HepG2 (cell line): Measurements from ENCODE around the gene PCDHGA11. TPM values are rescaled to one million over a fixed set of nuclear protein-coding genes. Genes with fewer than 3 reads are reported as not detected.
A peak's percentile ranks its signal among the peaks of the same experiment; 100 is the strongest.

Experiments
- ATAC-seq: fragments of 200-7000 bp; cut with Tn5 transposase; 3 replicates; pipeline ENCODE4 v1.9.1; 2020; ENCODE audit warnings: mild to moderate bottlenecking, moderate library complexity
- BruUV-seq: library from RNA; stranded (reverse); fragments of 400-500 nt; replicated peaks from 2 replicates; lab custom pipeline; 2021; lab: Mats Ljungman, UMichigan
- CTCF ChIA-PET: fragments of 300-600 bp; formaldehyde crosslinking; extraction: SDS; loops from one replicate; lab custom pipeline; 2021; ENCODE audit warnings: low total read pairs, inconsistent platforms, low intra/inter-chr PET ratio; lab: Yijun Ruan, JAX
- POLR2A ChIA-PET: fragments of 350-600 bp; sonication (Branson Sonifier 250); formaldehyde crosslinking; loops from one replicate; lab custom pipeline; 2020; ENCODE audit warnings: antibody characterized with exemption, inconsistent platforms; lab: Yijun Ruan, JAX
- DNase-seq: peaks from one replicate; pipeline ENCODE4 v3.0.0-alpha.2; 2015; ENCODE audit warnings: low spot score
- FAIRE-seq: peaks from 3 replicates; lab custom pipeline; 2011; peaks lifted over from hg19 to GRCh38; lab: Jason Lieb, UNC
- H2AFZ ChIP-seq: one replicate; pipeline ENCODE4 v1.6.1; 2011; ENCODE audit warnings: low read length, inconsistent platforms
- H3K27ac ChIP-seq: fragments of 300-600 bp; 3 replicates; pipeline ENCODE4 v1.8.0; 2011; ENCODE audit warnings: mixed run types, mild to moderate bottlenecking, mixed read lengths, low read length, inconsistent platforms; ENCODE audit not compliant: insufficient read depth; ENCODE audit errors: extremely low read length
- H3K27me3 ChIP-seq, 2 experiments: fragments of 200-600 bp in 1 of 2; 2 replicates in 1 of 2; 3 replicates in 1 of 2; pipeline versions ENCODE4 v1.6.0 to v1.8.0; 2011; ENCODE audit warnings: low read length in 2 of 2, mild to moderate bottlenecking in 2 of 2, moderate library complexity in 2 of 2, inconsistent platforms in 1 of 2; ENCODE audit not compliant: insufficient read depth in 2 of 2, control insufficient read depth in 1 of 2
- H3K36me3 ChIP-seq, 2 experiments: fragments of 200-600 bp in 1 of 2; replicated peaks in 1 of 2; 2 replicates in 1 of 2; 3 replicates in 1 of 2; pipeline versions ENCODE4 v1.5.1 to v1.8.0; 2011; ENCODE audit warnings: low read length in 2 of 2, inconsistent platforms in 1 of 2; ENCODE audit not compliant: insufficient read depth in 2 of 2, control insufficient read depth in 1 of 2
- H3K4me1 ChIP-seq: 2 replicates; pipeline ENCODE4 v1.5.1; 2012; ENCODE audit warnings: low read length, inconsistent platforms; ENCODE audit not compliant: insufficient read depth
- H3K4me2 ChIP-seq: 2 replicates; pipeline ENCODE4 v1.6.0; 2011; ENCODE audit warnings: low read depth, low read length, inconsistent platforms
- H3K4me3 ChIP-seq, 3 experiments: fragments of 200-600 bp in 1 of 3; sonication (generic), shearing (Covaris generic) in 1 of 3; replicated peaks in 1 of 3; 2 replicates each; pipeline ENCODE4 v1.5.1; 2011 to 2016; ENCODE audit warnings: low read length in 3 of 3, inconsistent platforms in 2 of 3, low read depth in 2 of 3, mild to moderate bottlenecking in 2 of 3, control low read depth in 1 of 3, mixed read lengths in 1 of 3; ENCODE audit not compliant: insufficient read depth in 1 of 3
- H3K79me2 ChIP-seq: one replicate; pipeline ENCODE4 v1.6.1; 2011; ENCODE audit warnings: low read length, inconsistent platforms; ENCODE audit not compliant: insufficient read depth
- H3K9ac ChIP-seq: 2 replicates; pipeline ENCODE4 v1.6.0; 2011; ENCODE audit warnings: mild to moderate bottlenecking, low read depth, low read length, inconsistent platforms; ENCODE audit not compliant: insufficient read depth
- H3K9me3 ChIP-seq: 2 replicates; pipeline ENCODE4 v1.5.1; 2012; ENCODE audit warnings: mild to moderate bottlenecking, low read length
- H4K20me1 ChIP-seq: 2 replicates; pipeline ENCODE4 v1.6.0; 2011; ENCODE audit warnings: inconsistent platforms, mild to moderate bottlenecking, low read length, moderate library complexity; ENCODE audit not compliant: insufficient read depth
- ATRX ChIP-seq: sonication (generic); formaldehyde crosslinking; IDR thresholded peaks from 2 replicates; pipeline ENCODE4 v1.4.0; 2020; ENCODE audit warnings: missing genetic modification reagents, borderline replicate concordance
- CEBPB ChIP-seq: IDR thresholded peaks from 2 replicates; pipeline ENCODE4 v1.6.1; 2011; ENCODE audit warnings: low read depth, low read length, improper control_type of control experiment, borderline replicate concordance
- CEBPG ChIP-seq: IDR thresholded peaks from 2 replicates; pipeline ENCODE4 v1.6.1; 2016
- ELF4 ChIP-seq: sonication (generic); formaldehyde crosslinking; IDR thresholded peaks from 2 replicates; pipeline ENCODE4 v1.5.0; 2020; ENCODE audit warnings: missing genetic modification reagents, mild to moderate bottlenecking, moderate library complexity, borderline replicate concordance
- NCOA2 ChIP-seq: sonication (generic); formaldehyde crosslinking; IDR thresholded peaks from 2 replicates; pipeline ENCODE4 v1.8.0; 2022; ENCODE audit warnings: inconsistent platforms
- ONECUT2 ChIP-seq: sonication (generic); formaldehyde crosslinking; IDR thresholded peaks from 2 replicates; pipeline ENCODE4 v1.4.0; 2020; ENCODE audit warnings: missing genetic modification reagents
- PRMT3 ChIP-seq: sonication (generic); formaldehyde crosslinking; IDR thresholded peaks from 2 replicates; pipeline ENCODE4 v1.8.1; 2022; ENCODE audit warnings: low read depth, mild to moderate bottlenecking, moderate library complexity, missing genetic modification reagents, borderline replicate concordance
- PRPF4 ChIP-seq: fragments of 200-400 bp; formaldehyde crosslinking; IDR thresholded peaks from 2 replicates; pipeline ENCODE4 v1.6.1; 2016; ENCODE audit warnings: low read length, low read depth; ENCODE audit not compliant: poor library complexity, severe bottlenecking
- TBP ChIP-seq: sonication (generic); formaldehyde crosslinking; IDR thresholded peaks from 2 replicates; pipeline ENCODE4 v1.5.0; 2020; ENCODE audit warnings: missing genetic modification reagents
- ZNF577 ChIP-seq: sonication (generic); formaldehyde crosslinking; IDR thresholded peaks from 2 replicates; pipeline ENCODE4 v1.4.0; 2020; ENCODE audit warnings: mild to moderate bottlenecking, low read depth, missing genetic modification reagents, borderline replicate concordance
- ZNF644 ChIP-seq: IDR thresholded peaks from 2 replicates; pipeline ENCODE4 v1.6.1; 2016; ENCODE audit warnings: low read depth
- WGBS: methylation state at CpG from one replicate; pipeline ENCODE4 v1.1.6; 2017; ENCODE audit warnings: low lambda C conversion rate; 5-methylcytosine and 5-hydroxymethylcytosine counted together
- in situ Hi-C: cut with HindIII; loops from 2 replicates; pipeline ENCODE4 v1.10.0; 2017; ENCODE audit warnings: low pct_unique_long_range_greater_than_20kb; ENCODE audit not compliant: extremely low pct_ligation_motif_present
- intact Hi-C: fragments of 100-400 bp; cut with micrococcal nuclease; formaldehyde crosslinking; loops from one replicate; pipeline ENCODE4 v1.10.0; 2022; ENCODE audit not compliant: unreplicated experiment
- polyA plus RNA-seq, 8 experiments: library from polyadenylated mRNA; depleted of rRNA in 3 of 8; stranded (reverse) in 7 of 8; unstranded in 1 of 8; fragments of >200 nt; fragmentation: Illumina TruSeq in 4 of 8; extraction: Trizol in 4 of 8; gene quantifications; 2 replicates each; pipeline versions ENCODE4 v1.2.1 to v1.2.3, GENCODE V29; 2011 to 2016; ENCODE audit warnings: low read depth in 4 of 8, missing spikeins in 1 of 8, mixed read lengths in 1 of 8; ENCODE audit not compliant: insufficient read depth in 1 of 8
- total RNA-seq, 5 experiments: library from RNA; depleted of rRNA; stranded (reverse); fragments of >200 nt; fragmentation: Illumina TruSeq; extraction: Trizol; gene quantifications; 2 replicates each; pipeline ENCODE4 v1.2.3, GENCODE V29; 2016; ENCODE audit warnings: low read depth in 1 of 5
- TF ChIP-seq, protein P1 (sequence below): sonication (generic); formaldehyde crosslinking; IDR thresholded peaks from 2 replicates; pipeline ENCODE4 v1.4.0; 2020; ENCODE audit warnings: mild to moderate bottlenecking, missing genetic modification reagents, borderline replicate concordance
- TF ChIP-seq, protein P2 (sequence below): sonication (generic); formaldehyde crosslinking; IDR thresholded peaks from 2 replicates; pipeline ENCODE4 v1.4.0; 2020; ENCODE audit warnings: missing genetic modification reagents, mild to moderate bottlenecking, borderline replicate concordance

The PCDHGA11 gene
- total and polyA plus RNA-seq, 2 of the 13 experiments (the other 11 are each of a cell fraction or from before 2014, with no cell fraction given) = 0.04 to 0.24 TPM

DNA sequence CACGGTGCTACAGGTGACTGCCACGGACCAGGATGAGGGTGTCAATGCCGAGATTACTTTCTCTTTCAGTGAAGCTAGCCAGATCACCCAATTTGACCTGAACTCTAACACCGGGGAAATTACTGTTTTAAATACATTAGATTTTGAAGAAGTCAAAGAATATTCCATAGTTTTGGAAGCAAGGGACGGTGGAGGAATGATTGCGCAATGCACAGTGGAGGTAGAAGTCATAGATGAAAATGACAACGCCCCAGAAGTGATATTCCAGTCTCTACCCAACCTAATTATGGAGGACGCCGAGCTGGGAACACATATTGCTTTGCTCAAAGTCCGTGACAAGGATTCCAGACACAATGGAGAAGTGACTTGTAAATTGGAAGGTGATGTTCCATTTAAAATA lies 32.2 kb upstream of the PCDHGA11 start:
- peak overlapping the region; percentile 51; the same call in 1 of the 2 replicates for H3K4me2 ChIP-seq
- no peak overlapping the region for H3K27ac ChIP-seq
- no TSS peak for BruUV-seq
- H4K20me1 ChIP-seq = no peaks in the 10 kb centered on the region
- TF ChIP-seq TBP (CRISPR knock-in tag) (no peak), ZNF644 (no peak), ONECUT2 (CRISPR knock-in tag) (no peak), ATRX (CRISPR knock-in tag) (no peak), PRMT3 (CRISPR knock-in tag) (no peak), CEBPB (peak; percentile 92), PRPF4 (no peak), ZNF577 (CRISPR knock-in tag) (no peak), ELF4 (no peak), CEBPG (peak; percentile 50; the same call in 1 of the 2 replicates), NCOA2 (no peak)
- TF ChIP-seq, protein P1, sequence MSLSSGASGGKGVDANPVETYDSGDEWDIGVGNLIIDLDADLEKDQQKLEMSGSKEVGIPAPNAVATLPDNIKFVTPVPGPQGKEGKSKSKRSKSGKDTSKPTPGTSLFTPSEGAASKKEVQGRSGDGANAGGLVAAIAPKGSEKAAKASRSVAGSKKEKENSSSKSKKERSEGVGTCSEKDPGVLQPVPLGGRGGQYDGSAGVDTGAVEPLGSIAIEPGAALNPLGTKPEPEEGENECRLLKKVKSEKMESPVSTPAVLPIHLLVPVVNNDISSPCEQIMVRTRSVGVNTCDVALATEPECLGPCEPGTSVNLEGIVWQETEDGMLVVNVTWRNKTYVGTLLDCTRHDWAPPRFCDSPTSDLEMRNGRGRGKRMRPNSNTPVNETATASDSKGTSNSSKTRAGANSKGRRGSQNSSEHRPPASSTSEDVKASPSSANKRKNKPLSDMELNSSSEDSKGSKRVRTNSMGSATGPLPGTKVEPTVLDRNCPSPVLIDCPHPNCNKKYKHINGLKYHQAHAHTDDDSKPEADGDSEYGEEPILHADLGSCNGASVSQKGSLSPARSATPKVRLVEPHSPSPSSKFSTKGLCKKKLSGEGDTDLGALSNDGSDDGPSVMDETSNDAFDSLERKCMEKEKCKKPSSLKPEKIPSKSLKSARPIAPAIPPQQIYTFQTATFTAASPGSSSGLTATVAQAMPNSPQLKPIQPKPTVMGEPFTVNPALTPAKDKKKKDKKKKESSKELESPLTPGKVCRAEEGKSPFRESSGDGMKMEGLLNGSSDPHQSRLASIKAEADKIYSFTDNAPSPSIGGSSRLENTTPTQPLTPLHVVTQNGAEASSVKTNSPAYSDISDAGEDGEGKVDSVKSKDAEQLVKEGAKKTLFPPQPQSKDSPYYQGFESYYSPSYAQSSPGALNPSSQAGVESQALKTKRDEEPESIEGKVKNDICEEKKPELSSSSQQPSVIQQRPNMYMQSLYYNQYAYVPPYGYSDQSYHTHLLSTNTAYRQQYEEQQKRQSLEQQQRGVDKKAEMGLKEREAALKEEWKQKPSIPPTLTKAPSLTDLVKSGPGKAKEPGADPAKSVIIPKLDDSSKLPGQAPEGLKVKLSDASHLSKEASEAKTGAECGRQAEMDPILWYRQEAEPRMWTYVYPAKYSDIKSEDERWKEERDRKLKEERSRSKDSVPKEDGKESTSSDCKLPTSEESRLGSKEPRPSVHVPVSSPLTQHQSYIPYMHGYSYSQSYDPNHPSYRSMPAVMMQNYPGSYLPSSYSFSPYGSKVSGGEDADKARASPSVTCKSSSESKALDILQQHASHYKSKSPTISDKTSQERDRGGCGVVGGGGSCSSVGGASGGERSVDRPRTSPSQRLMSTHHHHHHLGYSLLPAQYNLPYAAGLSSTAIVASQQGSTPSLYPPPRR (CRISPR knock-in tag) = no peak
- TF ChIP-seq, protein P2, sequence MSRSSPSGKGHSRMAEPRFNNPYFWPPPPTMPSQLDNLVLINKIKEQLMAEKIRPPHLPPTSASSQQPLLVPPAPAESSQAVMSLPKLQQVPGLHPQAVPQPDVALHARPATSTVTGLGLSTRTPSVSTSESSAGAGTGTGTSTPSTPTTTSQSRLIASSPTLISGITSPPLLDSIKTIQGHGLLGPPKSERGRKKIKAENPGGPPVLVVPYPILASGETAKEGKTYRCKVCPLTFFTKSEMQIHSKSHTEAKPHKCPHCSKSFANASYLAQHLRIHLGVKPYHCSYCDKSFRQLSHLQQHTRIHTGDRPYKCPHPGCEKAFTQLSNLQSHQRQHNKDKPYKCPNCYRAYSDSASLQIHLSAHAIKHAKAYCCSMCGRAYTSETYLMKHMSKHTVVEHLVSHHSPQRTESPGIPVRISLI = no peak
- no peak overlapping the region for H3K4me3 ChIP-seq
- DNase-seq = no peak
- no peak for ATAC-seq
- H3K9ac ChIP-seq = no peak overlapping the region
- ChIA-PET CTCF (no interaction called here), POLR2A (no interaction called here)
- peaks cover 5% of the 10 kb centered on the region; the same call in 1 of the 2 replicates for H3K4me1 ChIP-seq
- no peak for FAIRE-seq
- H3K9me3 ChIP-seq = peaks cover 27% of the 10 kb centered on the region
- H3K79me2 ChIP-seq = no peaks in the 10 kb centered on the region
- H2AFZ ChIP-seq = no peak overlapping the region
- H3K27me3 ChIP-seq = no peaks in the 10 kb centered on the region
- 65% methylated on average over 10 of the region's 10 CpGs for WGBS
- in situ Hi-C loops (no loop called here), intact Hi-C loops (no loop called here)
- H3K36me3 ChIP-seq = no peaks in the 10 kb centered on the region
